Daoy (cell line): ENCODE results near the gene GAMT. TPM values are rescaled to one million over a fixed set of nuclear protein-coding genes. Genes with fewer than 3 reads are reported as not detected.
A peak's percentile ranks its signal among the peaks of the same experiment; 100 is the strongest.

Source experiments
- DNase-seq: peaks from one replicate; pipeline ENCODE4 v3.0.0-alpha.2; 2015; ENCODE audit warnings: low read depth
- total RNA-seq: library from RNA; depleted of rRNA; stranded (reverse); fragments of >200 nt; shearing (Covaris generic); gene quantifications from 2 replicates; pipeline ENCODE4 v1.2.3, GENCODE V29; 2014

Gene GAMT
- total RNA-seq, 1 experiment from 2014 or later = 26.3 TPM

GRCh38 chr19:1386945-1387683 is 14.2 kb downstream of the GAMT start:
- no peak for DNase-seq

GRCh38 chr19:1385816-1386215 is 15.5 kb downstream of the GAMT start:
- no peak for DNase-seq

- no peak for DNase-seq
Observed at GRCh38 chr19:1384478-1385110, 16.7 kb downstream of the GAMT start.

GRCh38 chr19:1384085-1384462 is 17.3 kb downstream of the GAMT start:
- DNase-seq = no peak

GRCh38 chr19:1383312-1384084 is 17.8 kb downstream of the GAMT start, which contains the start of gene NDUFS7:
NDUFS7 (plus strand) TSS chr19:1383907; CDS start chr19:1383927, 20 bp downstream.
- DNase-seq = peak; percentile 92

GRCh38 chr19:1383017-1383311 is 18.4 kb downstream of the GAMT start:
- no peak for DNase-seq

GRCh38 chr19:1382250-1382649 is 19.1 kb downstream of the GAMT start:
- DNase-seq = no peak

GRCh38 chr19:1379961-1380489 is 21.3 kb downstream of the GAMT start:
- no peak for DNase-seq

GRCh38 chr19:1379126-1379905 is 22.0 kb downstream of the GAMT start:
- no peak for DNase-seq

GRCh38 chr19:1377965-1378785 is 23.2 kb downstream of the GAMT start:
- no peak for DNase-seq

- DNase-seq = no peak
Observed at GRCh38 chr19:1377176-1377964, 24.0 kb downstream of the GAMT start.

GRCh38 chr19:1376415-1376805 is 24.9 kb downstream of the GAMT start:
- DNase-seq = no peak

GRCh38 chr19:1374250-1374577 is 27.1 kb downstream of the GAMT start:
- no peak for DNase-seq

- DNase-seq = peak; percentile 67
Observed at GRCh38 chr19:1373534-1374249, 27.6 kb downstream of the GAMT start.

- DNase-seq = no peak
Observed at GRCh38 chr19:1373042-1373533, 28.3 kb downstream of the GAMT start.

GRCh38 chr19:1370579-1371361 is 30.6 kb downstream of the GAMT start:
- DNase-seq = no peak

GRCh38 chr19:1369214-1369805 is 32.0 kb downstream of the GAMT start:
- no peak for DNase-seq
